Activated CD8-positive, alpha-beta memory T cell treated with anti-CD3 and anti-CD28 coated beads for 36 hours (primary cell): Measurements from ENCODE around the gene BCAS1. TPM values are rescaled to one million over a fixed set of nuclear protein-coding genes. Genes with fewer than 3 reads are reported as not detected.

Source experiments
- CTCF ChIA-PET: fragments of 350-600 bp; sonication (Branson Sonifier 250); formaldehyde crosslinking; loops from one replicate; lab custom pipeline; 2021; ENCODE audit warnings: antibody characterized with exemption; lab: Charles Lee
- POLR2A ChIA-PET: fragments of 350-600 bp; sonication (Branson Sonifier 250); formaldehyde crosslinking; loops from one replicate; lab custom pipeline; 2021; ENCODE audit warnings: antibody characterized with exemption; lab: Charles Lee
- total RNA-seq, 2 experiments: library from RNA; stranded (reverse); gene quantifications; one replicate each; pipeline ENCODE4 v1.2.3, GENCODE V29; 2021

Gene BCAS1
- total RNA-seq, 2 experiments from 2014 or later = 0.08 TPM; not detected in 1

- CTCF ChIA-PET = no interaction called here
- POLR2A ChIA-PET = no interaction called here
Measured at GRCh38 chr20:54061101-54061881, 9.1 kb downstream of the BCAS1 start.

GRCh38 chr20:54059691-54060364, 10.6 kb downstream of the BCAS1 start:
- ChIA-PET POLR2A (no interaction called here), CTCF (no interaction called here)

- ChIA-PET POLR2A (no interaction called here), CTCF (no interaction called here)
Measured at GRCh38 chr20:54058420-54059139, 11.8 kb downstream of the BCAS1 start.

GRCh38 chr20:54056762-54057639, 13.4 kb downstream of the BCAS1 start:
- ChIA-PET CTCF (no interaction called here), POLR2A (no interaction called here)

DNA sequence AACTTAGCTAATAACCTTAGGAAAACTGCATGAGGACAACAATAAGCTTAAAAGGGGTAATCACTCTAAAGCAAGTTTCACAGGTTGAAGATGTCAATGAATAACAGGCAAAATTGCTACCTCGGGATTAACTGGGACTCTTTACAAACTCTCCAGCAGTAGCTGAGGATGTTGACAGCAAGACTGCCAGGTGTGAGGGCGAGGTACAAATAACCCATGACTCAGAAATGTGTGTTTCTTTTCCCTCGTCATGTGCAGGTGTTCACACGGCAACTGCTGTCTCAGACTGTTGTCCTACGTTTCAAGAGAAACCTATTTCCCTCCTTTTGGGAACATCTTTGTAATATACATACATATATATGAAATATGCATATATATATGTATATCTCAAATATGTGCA, 15.9 kb downstream of the BCAS1 start:
- ChIA-PET POLR2A (no interaction called here), CTCF (no interaction called here)

- ChIA-PET CTCF (no interaction called here), POLR2A (no interaction called here)
Measured at GRCh38 chr20:54051068-54051467, 19.3 kb downstream of the BCAS1 start.

- POLR2A ChIA-PET = no interaction called here
- CTCF ChIA-PET = interaction anchor here (0.6 kb wide), 1 partner anchor 1549 kb away, joined by 3 read pairs; no protein-coding TSS in a partner anchor
Measured at GRCh38 chr20:54048891-54049545, 21.4 kb downstream of the BCAS1 start.

DNA sequence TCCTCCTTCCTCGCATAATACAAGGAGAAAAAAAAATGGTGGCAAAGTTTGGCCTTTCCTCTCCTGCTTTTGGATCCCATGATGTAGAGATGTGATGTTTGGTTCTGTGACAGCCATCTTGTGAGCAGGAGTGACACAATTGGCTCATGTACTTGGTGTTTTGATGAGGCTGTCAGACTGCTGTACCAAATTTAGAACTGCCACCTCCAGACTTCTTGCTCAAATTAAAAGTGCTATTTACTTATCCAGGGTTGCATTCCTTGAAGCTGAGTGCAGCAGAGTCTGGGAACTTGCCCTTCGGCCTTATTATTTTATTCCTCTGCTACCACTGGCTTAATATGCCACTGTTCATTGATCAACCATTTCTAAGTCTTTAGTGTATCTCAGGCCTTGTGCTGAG, 21.9 kb downstream of the BCAS1 start:
- ChIA-PET POLR2A (no interaction called here), CTCF (interaction anchor here (0.6 kb wide), 1 partner anchor 1549 kb away, joined by 3 read pairs; no protein-coding TSS in a partner anchor)

DNA sequence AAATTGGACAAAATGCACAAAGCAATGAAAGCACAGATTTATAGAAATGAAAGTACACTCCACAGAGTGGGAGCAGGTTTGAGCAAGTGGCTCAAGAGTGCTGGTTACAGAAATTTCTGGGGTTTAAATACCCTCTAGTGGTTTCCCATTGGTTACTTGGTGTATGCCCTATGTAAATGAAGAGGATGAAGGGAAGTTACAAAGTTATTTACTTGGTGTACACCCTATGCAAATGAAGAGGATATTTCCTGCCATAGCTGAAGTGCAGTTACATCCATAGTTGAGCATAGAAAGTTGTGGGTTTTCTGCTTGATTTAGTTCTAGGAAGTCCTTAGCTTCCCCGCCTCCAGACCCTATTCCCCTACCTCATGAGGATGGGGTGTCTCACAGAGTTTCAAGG, 22.7 kb downstream of the BCAS1 start:
- CTCF ChIA-PET = no interaction called here
- POLR2A ChIA-PET = no interaction called here

- ChIA-PET POLR2A (no interaction called here), CTCF (no interaction called here)
Measured at GRCh38 chr20:54047048-54047447, 23.3 kb downstream of the BCAS1 start.

- ChIA-PET POLR2A (no interaction called here), CTCF (no interaction called here)
Measured at GRCh38 chr20:54044156-54044555, 26.2 kb downstream of the BCAS1 start.

- ChIA-PET CTCF (no interaction called here), POLR2A (no interaction called here)
Measured at GRCh38 chr20:54043076-54043967, 27.1 kb downstream of the BCAS1 start.

- POLR2A ChIA-PET = no interaction called here
- CTCF ChIA-PET = no interaction called here
Measured at GRCh38 chr20:54042021-54042420, 28.4 kb downstream of the BCAS1 start.

GRCh38 chr20:54041336-54041735, 29.1 kb downstream of the BCAS1 start:
- ChIA-PET POLR2A (no interaction called here), CTCF (no interaction called here)

GRCh38 chr20:54040531-54040930, 29.9 kb downstream of the BCAS1 start:
- ChIA-PET CTCF (no interaction called here), POLR2A (no interaction called here)

DNA sequence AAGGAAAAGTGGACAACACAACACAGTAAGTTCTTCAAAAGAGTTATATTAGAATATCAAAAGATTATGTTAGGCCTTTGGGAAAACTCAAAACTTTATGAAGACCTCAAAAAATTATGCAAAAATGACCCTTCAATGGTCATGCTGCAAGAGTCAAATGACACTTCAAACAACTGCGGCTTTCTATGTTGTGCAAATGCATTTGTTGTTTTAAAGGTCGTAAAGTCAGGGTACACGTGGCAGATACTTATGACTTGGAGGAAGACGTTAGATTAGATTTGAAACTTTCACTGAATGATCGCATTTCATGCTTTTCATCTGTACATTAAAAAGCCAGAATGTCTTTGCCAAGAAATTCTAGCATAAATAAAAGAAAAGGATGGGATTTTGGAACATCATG, 31.4 kb downstream of the BCAS1 start:
- CTCF ChIA-PET = no interaction called here
- POLR2A ChIA-PET = no interaction called here

DNA sequence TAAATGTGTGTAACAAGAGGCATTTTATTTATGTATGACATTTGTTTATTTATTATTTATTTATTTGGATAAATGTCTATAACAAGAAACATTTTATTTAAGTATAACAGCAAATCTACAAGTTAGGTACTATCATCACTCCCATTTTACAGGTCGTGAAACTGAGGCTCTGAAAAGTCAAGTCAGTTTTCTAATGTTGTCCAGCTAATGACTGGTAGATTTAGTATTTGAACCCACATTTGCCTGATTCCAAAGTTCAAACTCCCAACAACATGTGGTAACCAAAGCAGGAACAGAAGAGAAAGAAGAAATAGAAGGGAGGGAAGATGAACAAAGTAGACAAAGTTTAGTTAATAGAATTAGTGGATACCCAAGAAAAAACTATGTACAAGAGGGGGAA, 32.9 kb downstream of the BCAS1 start:
- POLR2A ChIA-PET = no interaction called here
- CTCF ChIA-PET = no interaction called here

GRCh38 chr20:54029643-54030042, 40.8 kb downstream of the BCAS1 start:
- POLR2A ChIA-PET = no interaction called here
- CTCF ChIA-PET = no interaction called here
